Osteoblast (primary cell): ENCODE data around the gene GPR107. TPM values are rescaled to one million over a fixed set of nuclear protein-coding genes. Genes with fewer than 3 reads are reported as not detected.

Source experiments
- DNase-seq: peaks from one replicate; pipeline ENCODE4 v3.0.0; 2011; ENCODE audit warnings: low spot score, mixed read lengths; ENCODE audit not compliant: insufficient read length; ENCODE audit errors: missing footprints
- H2AFZ ChIP-seq: 2 replicates; pipeline ENCODE4 v1.6.0; 2011; ENCODE audit warnings: mild to moderate bottlenecking, low read length
- H3K27ac ChIP-seq: 2 replicates; pipeline ENCODE4 v1.5.1; 2011; ENCODE audit warnings: mild to moderate bottlenecking, low read depth, low read length, moderate library complexity
- H3K27me3 ChIP-seq: 2 replicates; pipeline ENCODE4 v1.6.0; 2012; ENCODE audit warnings: mild to moderate bottlenecking, control low read depth, inconsistent platforms, low read length, moderate library complexity; ENCODE audit not compliant: insufficient read depth
- H3K36me3 ChIP-seq: 2 replicates; pipeline ENCODE4 v1.5.1; 2011; ENCODE audit warnings: mild to moderate bottlenecking, low read length, control low read depth, moderate library complexity; ENCODE audit not compliant: insufficient read depth
- H3K4me1 ChIP-seq: 2 replicates; pipeline ENCODE4 v1.5.1; 2011; ENCODE audit warnings: mild to moderate bottlenecking, low read length, control low read depth, moderate library complexity; ENCODE audit not compliant: insufficient read depth
- H3K4me2 ChIP-seq: 2 replicates; pipeline ENCODE4 v1.6.0; 2011; ENCODE audit warnings: mild to moderate bottlenecking, low read length; ENCODE audit not compliant: insufficient read depth
- H3K4me3 ChIP-seq: fragments of 200-600 bp; sonication (generic); 3 replicates; pipeline ENCODE4 v1.5.1; 2012; ENCODE audit warnings: mild to moderate bottlenecking, low read length, inconsistent platforms; ENCODE audit not compliant: insufficient read depth
- H3K79me2 ChIP-seq: 2 replicates; pipeline ENCODE4 v1.6.0; 2012; ENCODE audit warnings: mild to moderate bottlenecking, low read length, control low read depth, inconsistent platforms; ENCODE audit not compliant: insufficient read depth
- H3K9me3 ChIP-seq: 2 replicates; pipeline ENCODE4 v1.5.1; 2011; ENCODE audit warnings: low read depth, low read length, control low read depth
- H4K20me1 ChIP-seq: 2 replicates; pipeline ENCODE4 v1.6.0; 2012; ENCODE audit warnings: mild to moderate bottlenecking, low read length, control low read depth; ENCODE audit not compliant: insufficient read depth
- CTCF ChIP-seq: IDR thresholded peaks from 2 replicates; pipeline ENCODE4 v1.5.1; 2011; ENCODE audit warnings: mild to moderate bottlenecking, low read depth, low read length, moderate library complexity; ENCODE audit errors: extremely low read depth
- total RNA-seq: library from RNA; depleted of rRNA; stranded (reverse); fragments of >200 nt; gene quantifications from 2 replicates; pipeline ENCODE4 v1.2.3, GENCODE V29; 2012

GPR107 gene
- total RNA-seq, 1 donor = 25.3 TPM

DNA sequence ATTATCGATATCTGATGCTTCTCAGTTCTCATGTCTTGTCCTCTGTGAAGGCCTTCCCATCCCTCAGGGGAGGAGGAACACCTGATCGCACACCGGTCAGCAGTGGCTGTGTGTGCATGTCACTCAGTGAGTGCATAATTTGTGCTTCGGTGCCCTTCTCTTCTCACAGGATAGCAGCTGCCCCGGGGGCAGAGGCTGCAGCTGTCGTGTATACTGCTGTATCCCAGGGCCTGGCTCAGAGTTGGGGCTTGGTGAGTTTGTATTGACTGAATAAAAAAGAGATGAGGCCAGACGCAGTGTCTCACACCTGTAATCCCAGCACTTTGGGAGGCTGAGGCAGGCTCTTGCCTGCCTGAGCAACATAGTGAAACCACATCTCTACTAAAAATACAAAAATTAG, 68.8 kb downstream of the GPR107 start:
- no peaks in the 10 kb centered on the region for H3K79me2 ChIP-seq
- H3K9me3 ChIP-seq = no peaks in the 10 kb centered on the region
- no peaks in the 10 kb centered on the region for H4K20me1 ChIP-seq
- H3K4me2 ChIP-seq = no peak overlapping the region
- peaks cover 18% of the 10 kb centered on the region for H3K4me1 ChIP-seq
- H3K27me3 ChIP-seq = no peaks in the 10 kb centered on the region
- no peak for TF ChIP-seq CTCF
- H3K4me3 ChIP-seq = no peak overlapping the region
- DNase-seq = no peak
- H3K27ac ChIP-seq = no peak overlapping the region
- H2AFZ ChIP-seq = no peak overlapping the region
- H3K36me3 ChIP-seq = peaks cover 24% of the 10 kb centered on the region

- no peak overlapping the region for H3K4me2 ChIP-seq
- TF ChIP-seq CTCF = no peak
- H3K4me1 ChIP-seq = peaks cover 14% of the 10 kb centered on the region
- H3K9me3 ChIP-seq = no peaks in the 10 kb centered on the region
- no peaks in the 10 kb centered on the region for H3K27me3 ChIP-seq
- H2AFZ ChIP-seq = no peak overlapping the region
- no peak for DNase-seq
- H3K4me3 ChIP-seq = no peak overlapping the region
- H4K20me1 ChIP-seq = no peaks in the 10 kb centered on the region
- H3K79me2 ChIP-seq = no peaks in the 10 kb centered on the region
- peaks cover 25% of the 10 kb centered on the region for H3K36me3 ChIP-seq
- H3K27ac ChIP-seq = no peak overlapping the region
Observed at GRCh38 chr9:130124085-130124860, 70.6 kb downstream of the GPR107 start.

DNA sequence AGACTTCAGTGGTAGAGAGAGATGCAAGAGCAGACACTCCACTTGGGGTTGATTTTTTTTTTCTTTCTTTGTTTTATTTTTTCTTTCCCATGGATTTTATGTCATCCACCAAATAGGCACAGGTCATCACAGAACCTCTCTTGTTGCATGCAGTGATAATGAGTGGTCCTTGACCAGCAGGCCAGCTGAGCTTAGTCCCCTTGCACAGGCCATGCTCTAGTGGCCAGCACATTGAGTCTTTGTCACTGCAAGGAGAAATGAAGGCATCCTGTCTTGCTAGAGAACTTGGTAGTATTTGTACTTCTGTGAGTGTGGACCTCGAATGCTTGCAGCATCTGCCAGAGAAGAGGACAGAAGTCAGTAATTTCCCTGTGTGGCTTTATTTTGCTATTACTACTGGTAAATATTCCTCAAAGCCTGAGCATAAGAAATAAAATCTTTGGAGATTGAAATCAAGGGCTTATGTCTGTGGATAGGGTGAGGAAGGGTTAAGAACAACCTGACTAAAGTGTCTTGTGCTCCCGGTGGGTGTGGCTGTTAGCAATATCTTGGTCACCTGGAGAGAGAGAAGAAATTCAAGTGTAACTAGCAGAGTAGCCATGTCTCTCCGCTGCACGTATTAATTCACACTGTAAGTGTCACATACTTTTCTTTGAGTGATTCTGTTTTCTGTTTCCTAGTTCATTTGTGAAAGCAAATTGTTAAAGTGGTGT, 73.2 kb downstream of the GPR107 start:
- DNase-seq = no peak
- Histone ChIP-seq H3K79me2 (no peaks in the 10 kb centered on the region), H3K36me3 (peaks cover 30% of the 10 kb centered on the region), H3K27me3 (no peaks in the 10 kb centered on the region), H3K4me2 (no peak overlapping the region), H3K4me1 (peaks cover 19% of the 10 kb centered on the region), H2AFZ (no peak overlapping the region), H3K4me3 (no peak overlapping the region), H3K27ac (no peak overlapping the region), H3K9me3 (no peaks in the 10 kb centered on the region), H4K20me1 (no peaks in the 10 kb centered on the region)
- no peak for TF ChIP-seq CTCF

- peak overlapping the region; percentile 52 for H3K4me2 ChIP-seq
- H3K27ac ChIP-seq = peak overlapping the region; percentile 98
- H3K4me3 ChIP-seq = no peak overlapping the region
- peak overlapping the region; percentile 81 for H2AFZ ChIP-seq
- H3K36me3 ChIP-seq = peaks cover 30% of the 10 kb centered on the region
- no peak for DNase-seq
- H3K27me3 ChIP-seq = no peaks in the 10 kb centered on the region
- H3K79me2 ChIP-seq = no peaks in the 10 kb centered on the region
- H3K9me3 ChIP-seq = no peaks in the 10 kb centered on the region
- no peaks in the 10 kb centered on the region for H4K20me1 ChIP-seq
- no peak for TF ChIP-seq CTCF
- H3K4me1 ChIP-seq = peaks cover 19% of the 10 kb centered on the region
Observed at GRCh38 chr9:130128251-130128650, 74.5 kb downstream of the GPR107 start.
